C1 segment of cervical spinal cord (tissue), 14 donors: ENCODE data around the gene TMEM61.

ENCODE experiments used
- DNase-seq, 14 donors: peaks; one replicate each; lab custom pipeline; 2025; lab: John Stamatoyannopoulos, UW

TMEM61 gene

GRCh38 chr1:55039342-55040082 lies 59.1 kb downstream of the TMEM61 start, which contains the start of gene PCSK9:
TSS of gene PCSK9 (plus strand) at chr1:55039548. CDS start at chr1:55039838, 290 bp downstream.
- peak in 1 of 14 donors; percentile 17 for DNase-seq

GRCh38 chr1:55040083-55040932 lies 59.9 kb downstream of the TMEM61 start:
- DNase-seq, result peak in 1 of 14 donors; percentile 70

DNA sequence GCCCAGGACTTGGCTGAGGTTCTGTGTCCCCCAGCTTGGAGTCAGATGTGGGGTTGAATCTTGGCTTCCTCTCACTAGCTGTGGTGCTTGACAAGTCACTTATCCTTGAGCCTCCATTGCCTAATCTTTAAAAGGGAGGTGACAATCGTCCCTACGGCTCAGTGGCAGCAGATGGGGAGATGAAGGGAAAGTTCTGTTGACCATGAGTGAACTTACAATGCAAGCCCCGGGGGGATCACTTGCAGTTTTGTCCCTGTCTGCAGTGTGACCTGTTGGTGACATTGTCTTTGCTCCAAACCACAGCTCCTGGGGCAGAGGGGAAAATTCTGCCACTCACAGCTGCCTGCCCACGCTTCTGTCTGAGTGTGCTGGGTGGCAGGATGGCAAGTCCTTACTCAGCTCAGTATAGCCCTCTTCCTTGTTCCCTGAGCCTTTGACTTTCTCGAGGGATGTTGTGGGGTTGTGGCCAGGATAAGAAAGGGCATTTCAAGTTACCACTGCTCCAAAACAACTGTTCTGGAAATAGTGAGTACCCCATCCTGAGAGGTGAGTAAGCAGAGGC lies 60.6 kb downstream of the TMEM61 start:
- DNase-seq, result peak in 1 of 14 donors; percentile 38

DNA sequence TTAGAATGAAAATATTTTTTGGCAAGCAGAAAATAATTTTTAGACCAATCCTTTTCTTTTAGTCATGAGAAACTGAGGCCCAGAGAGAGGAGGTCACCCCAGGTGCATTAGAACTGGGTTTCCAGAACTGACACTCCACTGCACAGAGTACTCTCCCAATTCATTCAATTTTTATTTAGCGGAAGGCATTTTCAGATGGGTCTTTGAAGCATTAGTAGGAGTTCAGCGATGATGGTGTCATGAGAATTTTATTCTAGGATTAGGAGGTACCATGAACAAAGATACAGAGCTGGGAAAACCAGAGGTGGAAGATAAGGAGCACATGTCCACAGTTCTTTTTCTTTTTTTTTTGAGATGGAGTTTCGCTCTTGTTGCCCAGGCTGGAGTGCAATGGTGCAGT lies 61.2 kb downstream of the TMEM61 start:
- no peak for DNase-seq
